ENCODE data around the gene LCORL.

Gene LCORL

GRCh38 chr4:17912011-17912410 is 109.5 kb downstream of the LCORL start:
- no peak overlapping the region for H3K27ac ChIP-seq
- TF ChIP-seq ZFX (IDR thresholded peaks at IDR 0.05; ENCODE audit: borderline replicate concordance) (no peak), CTCF (IDR thresholded peaks at IDR 0.05) (no peak)

- TF ChIP-seq CTCF (IDR thresholded peaks at IDR 0.05): no peak
- TF ChIP-seq ZFX (IDR thresholded peaks at IDR 0.05; ENCODE audit: borderline replicate concordance): no peak
Observed at GRCh38 chr4:17911608-17912007, 109.9 kb downstream of the LCORL start.

GRCh38 chr4:17898553-17899055 is 123.0 kb downstream of the LCORL start:
- no peak for TF ChIP-seq CTCF (IDR thresholded peaks at IDR 0.05)
- no peak for TF ChIP-seq ZFX (IDR thresholded peaks at IDR 0.05; ENCODE audit: borderline replicate concordance)
- no peak overlapping the region for H3K27ac ChIP-seq

More at GRCh38 chr4:17911608-17912007, 109.9 kb downstream of the LCORL start:
- H3K27ac ChIP-seq: no peak overlapping the region

GRCh38 chr4:17895481-17895880 is 126.1 kb downstream of the LCORL start:
- H3K27ac ChIP-seq: no peak overlapping the region
- TF ChIP-seq CTCF (IDR thresholded peaks at IDR 0.05) (no peak), ZFX (IDR thresholded peaks at IDR 0.05; ENCODE audit: borderline replicate concordance) (no peak)

- H3K27ac ChIP-seq: no peak overlapping the region
- TF ChIP-seq CTCF (IDR thresholded peaks at IDR 0.05) (no peak), ZFX (IDR thresholded peaks at IDR 0.05; ENCODE audit: borderline replicate concordance) (no peak)
Observed at GRCh38 chr4:17894421-17894820, 127.1 kb downstream of the LCORL start.

GRCh38 chr4:17889692-17890091 is 131.9 kb downstream of the LCORL start:
- TF ChIP-seq ZFX (IDR thresholded peaks at IDR 0.05; ENCODE audit: borderline replicate concordance) (no peak), CTCF (IDR thresholded peaks at IDR 0.05) (no peak)
- no peak overlapping the region for H3K27ac ChIP-seq

GRCh38 chr4:17884511-17884910 is 137.0 kb downstream of the LCORL start:
- no peak overlapping the region for H3K27ac ChIP-seq

More at GRCh38 chr4:17884511-17884910, 137.0 kb downstream of the LCORL start:
- TF ChIP-seq CTCF (IDR thresholded peaks at IDR 0.05): no peak
- TF ChIP-seq ZFX (IDR thresholded peaks at IDR 0.05; ENCODE audit: borderline replicate concordance): no peak

All from 22Rv1 (cell line).